Gastrocnemius medialis (tissue), 4 donors: ENCODE results near the gene C8A. TPM values are rescaled to one million over a fixed set of nuclear protein-coding genes. Genes with fewer than 3 reads are reported as not detected.

ENCODE experiments used
- ATAC-seq, 2 donors: fragments of 150-250 bp; one replicate each; pipeline ENCODE4 v1.9.1; 2016
- DNase-seq, 2 donors: peaks; one replicate each; pipeline ENCODE4 v3.0.0-alpha.2; 2019
- H3K27ac ChIP-seq, 4 donors: fragments of 200-600 bp; sonication (generic); 1 replicate in 1 of 4; 2 replicates in 3 of 4; pipeline ENCODE4 v1.5.1; 2016 to 2018; ENCODE audit warnings: mild to moderate bottlenecking in 2 of 4, moderate library complexity in 1 of 4
- H3K27me3 ChIP-seq, 3 donors: fragments of 200-600 bp; sonication (generic) in 2 of 3; 1 replicate in 1 of 3; 2 replicates in 2 of 3; pipeline versions ENCODE4 v1.5.1 to v1.6.0; 2016 to 2019; ENCODE audit warnings: mild to moderate bottlenecking in 1 of 3, moderate library complexity in 1 of 3
- H3K36me3 ChIP-seq, 2 donors: fragments of 200-600 bp; sonication (generic) in 1 of 2; one replicate each; pipeline ENCODE4 v1.5.1; 2017 to 2018
- H3K4me1 ChIP-seq, 2 donors: fragments of 200-600 bp; sonication (generic) in 1 of 2; one replicate each; pipeline ENCODE4 v1.5.1; 2016 to 2017; ENCODE audit warnings: mild to moderate bottlenecking in 2 of 2
- H3K4me3 ChIP-seq, 4 donors: fragments of 200-600 bp; sonication (generic) in 3 of 4; 1 replicate in 1 of 4; 2 replicates in 3 of 4; pipeline ENCODE4 v1.5.1; 2016 to 2019; ENCODE audit warnings: mild to moderate bottlenecking in 2 of 4
- H3K9me3 ChIP-seq, 3 donors: fragments of 200-600 bp; sonication (generic) in 2 of 3; 1 replicate in 1 of 3; 2 replicates in 2 of 3; pipeline ENCODE4 v1.5.1; 2016 to 2019
- POLR2A ChIP-seq, 2 donors: fragments of 450-650 bp; IDR thresholded peaks; one replicate each; pipeline ENCODE4 v1.6.1; 2017; ENCODE audit warnings: antibody characterized with exemption in 2 of 2, mild to moderate bottlenecking in 2 of 2, moderate library complexity in 2 of 2
- in situ Hi-C, 4 donors: fragments of 200-750 bp; cut with MboI; loops; one replicate each; pipeline versions ENCODE4 v1.15.0 to v1.8.0; 2017; ENCODE audit warnings: low sequenced_read_pairs in 4 of 4
- intact Hi-C: fragments of 100-400 bp; cut with DNase I; formaldehyde crosslinking; loops from one replicate; pipeline ENCODE4 v1.15.1; 2023; ENCODE audit warnings: low total_unique reads
- total RNA-seq, 4 donors: library from RNA; depleted of rRNA; stranded (reverse); fragments of >200 nt; gene quantifications; one replicate each; pipeline versions ENCODE4 v1.1.0 to v1.2.3, GENCODE V29; 2016
- TF ChIP-seq, protein P1 (sequence below), 5 experiments: fragments of 450-650 bp in 3 of 5; fragments of 200-600 bp in 2 of 5; sonication (generic) in 2 of 5; IDR thresholded peaks in 4 of 5; conservative IDR thresholded peaks in 1 of 5; 1 replicate in 4 of 5; 2 replicates in 1 of 5; pipeline ENCODE4 v1.5.1; 2016 to 2019; ENCODE audit warnings: antibody characterized with exemption in 5 of 5, mild to moderate bottlenecking in 3 of 5, moderate library complexity in 3 of 5

The C8A gene
- total RNA-seq, result under 1 TPM in 2 of 4 donors, not detected in 2; 0.20 to 0.40 TPM

DNA sequence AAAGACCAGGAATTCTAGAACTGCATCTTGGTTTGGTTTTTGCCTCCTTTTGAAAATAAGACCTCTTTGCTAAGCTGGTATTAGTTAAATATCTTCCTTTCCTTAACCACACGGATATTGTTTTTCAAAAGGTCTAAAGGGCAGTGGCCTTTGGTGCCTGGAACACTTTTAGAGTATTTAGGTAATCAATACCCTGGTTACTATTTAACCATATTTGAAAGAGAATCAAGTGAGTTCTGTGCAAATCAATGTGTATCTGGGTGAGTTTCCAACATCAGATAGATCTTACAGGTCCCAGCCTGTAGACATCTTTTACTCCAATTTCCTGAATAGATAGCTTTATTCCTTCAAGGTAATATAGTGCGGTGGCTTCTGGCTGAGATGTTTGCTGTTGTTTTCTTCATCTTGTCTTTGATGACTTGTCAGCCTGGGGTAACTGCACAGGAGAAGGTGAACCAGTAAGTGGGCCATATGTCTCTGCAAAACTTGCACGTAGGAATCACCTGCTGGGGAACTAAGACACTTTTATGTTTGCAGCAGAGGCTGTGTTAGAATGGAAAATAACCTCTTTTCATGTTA lies at the start of gene C8A:
Gene C8A (plus strand): TSS at position 277 of the 579 bp plus-strand sequence. CDS start 105 bp downstream, at position 382.
- intact Hi-C loops (no loop called here), in situ Hi-C loops (no loop called here)
- DNase-seq (no peak), ATAC-seq (no peak)
- H3K4me1 ChIP-seq, result no peaks in the 10 kb centered on the region
- TF ChIP-seq POLR2A (IDR thresholded peaks at IDR 0.05), result no peak
- TF ChIP-seq, protein P1, sequence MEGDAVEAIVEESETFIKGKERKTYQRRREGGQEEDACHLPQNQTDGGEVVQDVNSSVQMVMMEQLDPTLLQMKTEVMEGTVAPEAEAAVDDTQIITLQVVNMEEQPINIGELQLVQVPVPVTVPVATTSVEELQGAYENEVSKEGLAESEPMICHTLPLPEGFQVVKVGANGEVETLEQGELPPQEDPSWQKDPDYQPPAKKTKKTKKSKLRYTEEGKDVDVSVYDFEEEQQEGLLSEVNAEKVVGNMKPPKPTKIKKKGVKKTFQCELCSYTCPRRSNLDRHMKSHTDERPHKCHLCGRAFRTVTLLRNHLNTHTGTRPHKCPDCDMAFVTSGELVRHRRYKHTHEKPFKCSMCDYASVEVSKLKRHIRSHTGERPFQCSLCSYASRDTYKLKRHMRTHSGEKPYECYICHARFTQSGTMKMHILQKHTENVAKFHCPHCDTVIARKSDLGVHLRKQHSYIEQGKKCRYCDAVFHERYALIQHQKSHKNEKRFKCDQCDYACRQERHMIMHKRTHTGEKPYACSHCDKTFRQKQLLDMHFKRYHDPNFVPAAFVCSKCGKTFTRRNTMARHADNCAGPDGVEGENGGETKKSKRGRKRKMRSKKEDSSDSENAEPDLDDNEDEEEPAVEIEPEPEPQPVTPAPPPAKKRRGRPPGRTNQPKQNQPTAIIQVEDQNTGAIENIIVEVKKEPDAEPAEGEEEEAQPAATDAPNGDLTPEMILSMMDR (IDR thresholded peaks at IDR 0.05 in 4 of 5, conservative IDR thresholded peaks at IDR 0.05 in 1 of 5), result no peak
- H3K27me3 ChIP-seq, result no peaks in the 10 kb centered on the region
- H3K4me3 ChIP-seq, result no peak within 1 kb of the TSS
- no peak within 1 kb of the TSS for H3K27ac ChIP-seq
- no peaks in the 10 kb centered on the region for H3K9me3 ChIP-seq
- H3K36me3 ChIP-seq, result no peaks in the 10 kb centered on the region

DNA sequence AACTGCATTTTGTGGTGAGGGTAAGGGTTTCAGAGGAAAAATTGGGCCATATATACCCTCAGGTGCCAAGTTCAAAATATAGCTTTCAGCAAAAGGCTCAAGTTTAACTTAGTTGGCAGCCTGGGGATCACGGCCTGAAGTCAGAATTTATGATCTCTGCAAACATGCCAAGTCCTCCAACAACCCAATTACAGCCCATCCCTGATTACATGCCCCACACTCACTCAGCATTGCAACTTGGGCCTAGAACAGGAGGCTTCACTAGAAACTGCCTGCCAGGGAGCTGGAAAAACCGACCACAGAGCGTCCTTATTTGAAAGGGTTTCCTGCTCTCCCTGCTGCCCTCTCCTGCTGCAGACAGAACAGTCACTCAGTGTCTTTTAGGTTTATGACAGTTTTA lies 47.8 kb upstream of the C8A start:
- peak; percentile 18 to 24 for ATAC-seq
- intact Hi-C loops, result no loop called here
- H3K4me1 ChIP-seq, result peaks cover 22 to 28% of the 10 kb centered on the region in 2 donors

DNA sequence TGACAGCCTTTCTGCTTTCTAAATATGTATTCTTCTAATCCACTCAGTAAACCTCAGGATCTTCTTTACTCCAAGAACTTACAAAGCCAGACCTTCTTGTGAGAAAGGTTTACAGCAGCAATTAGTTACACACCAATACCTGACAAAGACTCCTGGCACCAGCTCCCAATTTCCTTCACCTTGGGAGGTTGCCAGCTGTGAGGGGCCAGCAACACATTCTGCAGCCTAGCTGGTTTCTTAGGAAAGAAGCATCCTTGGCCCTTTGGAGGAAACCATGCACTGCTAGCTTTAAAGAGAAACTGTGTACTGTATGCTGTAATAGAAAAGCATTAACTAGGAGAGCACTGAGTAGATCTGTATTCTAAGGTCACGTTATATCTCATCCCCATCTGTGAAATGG lies 46.2 kb upstream of the C8A start:
- Histone ChIP-seq H3K27me3 (no peaks in the 10 kb centered on the region), H3K9me3 (no peaks in the 10 kb centered on the region), H3K4me1 (peaks cover 31 to 42% of the 10 kb centered on the region in 2 donors), H3K4me3 (no peak overlapping the region), H3K36me3 (no peaks in the 10 kb centered on the region), H3K27ac (no peak overlapping the region)
- TF ChIP-seq, protein P1 (IDR thresholded peaks at IDR 0.05 in 4 of 5, conservative IDR thresholded peaks at IDR 0.05 in 1 of 5), result no peak
- no peak for TF ChIP-seq POLR2A (IDR thresholded peaks at IDR 0.05)
- intact Hi-C loops (no loop called here), in situ Hi-C loops (no loop called here)
- DNase-seq (no peak), ATAC-seq (no peak)

More for the DNA sequence above, 47.8 kb upstream of the C8A start:
- peak overlapping the region; percentile 25 to 55 (median 32) for H3K27ac ChIP-seq
- no peaks in the 10 kb centered on the region for H3K36me3 ChIP-seq
- in situ Hi-C loops, result no loop called here
- H3K4me3 ChIP-seq, result no peak overlapping the region
- no peaks in the 10 kb centered on the region for H3K9me3 ChIP-seq
- DNase-seq, result no peak
- no peaks in the 10 kb centered on the region for H3K27me3 ChIP-seq
- TF ChIP-seq, protein P1 (IDR thresholded peaks at IDR 0.05 in 4 of 5, conservative IDR thresholded peaks at IDR 0.05 in 1 of 5), result no peak
- no peak for TF ChIP-seq POLR2A (IDR thresholded peaks at IDR 0.05)

DNA sequence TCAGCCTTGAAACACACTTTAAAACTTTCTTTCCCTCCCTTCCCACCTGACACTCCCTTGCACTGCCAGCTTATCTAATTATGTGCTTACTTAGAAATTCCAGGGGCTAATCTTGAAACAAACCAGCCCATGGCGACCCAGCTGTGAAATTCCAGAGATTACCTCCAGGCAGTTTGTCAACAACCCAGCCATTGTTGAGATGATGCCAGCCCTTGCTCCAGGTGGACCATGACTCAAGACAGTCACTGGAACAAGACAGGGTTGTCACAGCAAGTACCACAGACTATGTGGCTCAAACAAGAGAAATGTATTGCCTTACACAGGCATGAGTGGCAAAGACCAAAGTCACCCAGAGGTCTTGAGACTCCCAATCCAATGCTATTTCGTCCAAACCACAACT lies 43.3 kb upstream of the C8A start:
- ATAC-seq (peak; percentile 91 to 92), DNase-seq (peak; percentile 59 to 60)
- H3K36me3 ChIP-seq, result no peaks in the 10 kb centered on the region
- no peaks in the 10 kb centered on the region for H3K27me3 ChIP-seq
- in situ Hi-C loops, result no loop called here
- TF ChIP-seq, protein P1 (IDR thresholded peaks at IDR 0.05 in 4 of 5, conservative IDR thresholded peaks at IDR 0.05 in 1 of 5), result no peak
- TF ChIP-seq POLR2A (IDR thresholded peaks at IDR 0.05), result no peak
- intact Hi-C loops, result loop anchor here (10.0 kb wide), 2 partner anchors 457 to 1527 kb away; no protein-coding TSS in a partner anchor
- no peaks in the 10 kb centered on the region for H3K9me3 ChIP-seq
- peaks cover 29 to 42% of the 10 kb centered on the region in 2 donors for H3K4me1 ChIP-seq
- peak overlapping the region; percentile 24 to 44 (median 34) for H3K27ac ChIP-seq
- no peak overlapping the region for H3K4me3 ChIP-seq
